Fibroblast of upper back skin (primary cell): ENCODE measurements around the gene C1orf141.
"Not testable (repeated sequence)": the region's sequence is repeated elsewhere in the genome, so short reads cannot be mapped to it uniquely, and the experiment has no call there.

ENCODE experiments used
- DNase-seq: peaks from one replicate; pipeline ENCODE4 v3.0.0-alpha.2; 2013

Gene C1orf141

GRCh38 chr1:67134695-67135094 is at the start of gene C1orf141:
Gene C1orf141, minus strand, starts transcription at chr1:67134970. Its CDS starts 7,730 bp downstream, at chr1:67127240.
- DNase-seq = peak; percentile 31

GRCh38 chr1:67175530-67176087 is 40.8 kb upstream of the C1orf141 start:
- DNase-seq = no peak

- DNase-seq = no peak
These were observed 40.0 kb upstream of the C1orf141 start for GRCh38 chr1:67174716-67175284.

GRCh38 chr1:67173988-67174387 is 39.2 kb upstream of the C1orf141 start:
- DNase-seq = no peak

GRCh38 chr1:67171978-67172377 is 37.2 kb upstream of the C1orf141 start:
- no peak for DNase-seq

GRCh38 chr1:67171574-67171955 is 36.8 kb upstream of the C1orf141 start:
- no peak for DNase-seq

GRCh38 chr1:67170751-67171573 is 36.2 kb upstream of the C1orf141 start:
- no peak for DNase-seq

GRCh38 chr1:67169932-67170331 is 35.2 kb upstream of the C1orf141 start:
- DNase-seq = no peak

- no peak for DNase-seq
These were observed 34.7 kb upstream of the C1orf141 start for GRCh38 chr1:67169496-67169895.

GRCh38 chr1:67166196-67166595 is 31.4 kb upstream of the C1orf141 start, which contains the start of gene IL23R:
Gene IL23R, plus strand, starts transcription at chr1:67166454. Its CDS starts 1,667 bp downstream, at chr1:67168121.
- no peak for DNase-seq

- DNase-seq = no peak
These were observed 30.8 kb upstream of the C1orf141 start for GRCh38 chr1:67165468-67166041.

- peak; percentile 45 for DNase-seq
These were observed 28.2 kb upstream of the C1orf141 start for GRCh38 chr1:67162954-67163353.

- no peak for DNase-seq
These were observed 24.5 kb upstream of the C1orf141 start for GRCh38 chr1:67159233-67159632.

- DNase-seq = no peak
These were observed 23.6 kb upstream of the C1orf141 start for GRCh38 chr1:67158401-67158800.

- DNase-seq = no peak
These were observed 16.2 kb upstream of the C1orf141 start for GRCh38 chr1:67150931-67151330.

- DNase-seq = peak; percentile 87
These were observed 14.5 kb upstream of the C1orf141 start for GRCh38 chr1:67149179-67149770.

GRCh38 chr1:67148516-67149178 is 13.9 kb upstream of the C1orf141 start:
- no peak for DNase-seq

GRCh38 chr1:67147973-67148372 is 13.2 kb upstream of the C1orf141 start:
- DNase-seq = not testable (repeated sequence)

GRCh38 chr1:67146539-67146938 is 11.8 kb upstream of the C1orf141 start:
- no peak for DNase-seq

- DNase-seq = no peak
These were observed 11.3 kb upstream of the C1orf141 start for GRCh38 chr1:67146101-67146500.

GRCh38 chr1:67144696-67145095 is 9.9 kb upstream of the C1orf141 start:
- DNase-seq = no peak

GRCh38 chr1:67143966-67144365 is 9.2 kb upstream of the C1orf141 start:
- DNase-seq = no peak

- no peak for DNase-seq
These were observed 8.2 kb upstream of the C1orf141 start for GRCh38 chr1:67142931-67143330.
